ENCODE measurements around the gene RHOB. TPM values are rescaled to one million over a fixed set of nuclear protein-coding genes. Genes with fewer than 3 reads are reported as not detected.

The RHOB gene
- total RNA-seq, 1 donor = 161 TPM

GRCh38 chr2:20419007-20419576, 27.8 kb upstream of the RHOB start:
- no peak for DNase-seq (ENCODE audit: insufficient read length, low spot score, missing footprints)
- Histone ChIP-seq H3K27ac (ENCODE audit: low read depth, low read length) (no peak overlapping the region), H3K4me3 (ENCODE audit: insufficient read depth, low read length) (no peak overlapping the region), H3K79me2 (ENCODE audit: insufficient read depth, low read length) (no peaks in the 10 kb centered on the region), H3K4me2 (ENCODE audit: insufficient read depth, low read length) (no peak overlapping the region), H3K36me3 (ENCODE audit: insufficient read depth, low read length) (no peaks in the 10 kb centered on the region), H3K9me3 (ENCODE audit: low read depth, low read length) (no peaks in the 10 kb centered on the region), H2AFZ (ENCODE audit: low read length) (peak overlapping the region; percentile 22), H4K20me1 (ENCODE audit: insufficient read depth, low read length) (no peaks in the 10 kb centered on the region), H3K4me1 (ENCODE audit: insufficient read depth, low read length) (peaks cover 18% of the 10 kb centered on the region), H3K27me3 (ENCODE audit: insufficient read depth, low read length) (no peaks in the 10 kb centered on the region)
- no peak for TF ChIP-seq CTCF (IDR thresholded peaks at IDR 0.05; ENCODE audit: extremely low read depth, low read depth, low read length)

- H3K9me3 ChIP-seq (ENCODE audit: low read depth, low read length) = no peaks in the 10 kb centered on the region
- no peak overlapping the region for H3K4me2 ChIP-seq (ENCODE audit: insufficient read depth, low read length)
- no peak for DNase-seq (ENCODE audit: insufficient read length, low spot score, missing footprints)
- no peak for TF ChIP-seq CTCF (IDR thresholded peaks at IDR 0.05; ENCODE audit: extremely low read depth, low read depth, low read length)
- no peak overlapping the region for H3K4me3 ChIP-seq (ENCODE audit: insufficient read depth, low read length)
- no peaks in the 10 kb centered on the region for H3K79me2 ChIP-seq (ENCODE audit: insufficient read depth, low read length)
- no peaks in the 10 kb centered on the region for H3K27me3 ChIP-seq (ENCODE audit: insufficient read depth, low read length)
- H4K20me1 ChIP-seq (ENCODE audit: insufficient read depth, low read length) = no peaks in the 10 kb centered on the region
- H3K27ac ChIP-seq (ENCODE audit: low read depth, low read length) = no peak overlapping the region
- H3K4me1 ChIP-seq (ENCODE audit: insufficient read depth, low read length) = peaks cover 24% of the 10 kb centered on the region
- no peak overlapping the region for H2AFZ ChIP-seq (ENCODE audit: low read length)
- no peaks in the 10 kb centered on the region for H3K36me3 ChIP-seq (ENCODE audit: insufficient read depth, low read length)
Observed at GRCh38 chr2:20419752-20420151, 27.1 kb upstream of the RHOB start.

GRCh38 chr2:20421336-20421987, 25.4 kb upstream of the RHOB start:
- peak overlapping the region; percentile 23 for H3K4me3 ChIP-seq (ENCODE audit: insufficient read depth, low read length)
- H3K4me2 ChIP-seq (ENCODE audit: insufficient read depth, low read length) = peak overlapping the region; percentile 69
- H3K27ac ChIP-seq (ENCODE audit: low read depth, low read length) = no peak overlapping the region
- peaks cover 33% of the 10 kb centered on the region for H3K4me1 ChIP-seq (ENCODE audit: insufficient read depth, low read length)
- H3K27me3 ChIP-seq (ENCODE audit: insufficient read depth, low read length) = no peaks in the 10 kb centered on the region
- peaks cover 5% of the 10 kb centered on the region for H4K20me1 ChIP-seq (ENCODE audit: insufficient read depth, low read length)
- TF ChIP-seq CTCF (IDR thresholded peaks at IDR 0.05; ENCODE audit: extremely low read depth, low read depth, low read length) = no peak
- no peaks in the 10 kb centered on the region for H3K79me2 ChIP-seq (ENCODE audit: insufficient read depth, low read length)
- H3K9me3 ChIP-seq (ENCODE audit: low read depth, low read length) = no peaks in the 10 kb centered on the region
- H2AFZ ChIP-seq (ENCODE audit: low read length) = no peak overlapping the region
- DNase-seq (ENCODE audit: insufficient read length, low spot score, missing footprints) = no peak
- no peaks in the 10 kb centered on the region for H3K36me3 ChIP-seq (ENCODE audit: insufficient read depth, low read length)

- H2AFZ ChIP-seq (ENCODE audit: low read length) = no peak overlapping the region
Observed at GRCh38 chr2:20421988-20422370, 24.9 kb upstream of the RHOB start.

More at GRCh38 chr2:20421988-20422370, 24.9 kb upstream of the RHOB start:
- Histone ChIP-seq H3K36me3 (ENCODE audit: insufficient read depth, low read length) (no peaks in the 10 kb centered on the region), H3K79me2 (ENCODE audit: insufficient read depth, low read length) (no peaks in the 10 kb centered on the region), H3K27ac (ENCODE audit: low read depth, low read length) (no peak overlapping the region), H3K4me3 (ENCODE audit: insufficient read depth, low read length) (peak overlapping the region; percentile 23), H4K20me1 (ENCODE audit: insufficient read depth, low read length) (peaks cover 5% of the 10 kb centered on the region), H3K4me2 (ENCODE audit: insufficient read depth, low read length) (peak overlapping the region; percentile 69), H3K27me3 (ENCODE audit: insufficient read depth, low read length) (no peaks in the 10 kb centered on the region), H3K9me3 (ENCODE audit: low read depth, low read length) (no peaks in the 10 kb centered on the region), H3K4me1 (ENCODE audit: insufficient read depth, low read length) (peaks cover 33% of the 10 kb centered on the region)
- TF ChIP-seq CTCF (IDR thresholded peaks at IDR 0.05; ENCODE audit: extremely low read depth, low read depth, low read length) = no peak
- peak; percentile 91 for DNase-seq (ENCODE audit: insufficient read length, low spot score, missing footprints)
